ENCODE measurements around the gene TRIM7.

- TF ChIP-seq CTCF (conservative IDR thresholded peaks at IDR 0.05 in 1 of 2, IDR thresholded peaks at IDR 0.05 in 1 of 2; ENCODE audit: low read depth in 1 of 2, low read length in 2 of 2) (no peak), EZH2 (IDR thresholded peaks at IDR 0.05; ENCODE audit: low read length, missing control alignments) (no peak)
These were observed 10.3 kb downstream of the TRIM7 start for GRCh38 chr5:181194489-181195248.

Measured in fibroblast of lung (primary cell).